ENCODE measurements around the gene HNRNPA2B1. TPM values are rescaled to one million over a fixed set of nuclear protein-coding genes. Genes with fewer than 3 reads are reported as not detected.

Gene HNRNPA2B1
- total RNA-seq (2012; rRNA removed) (49.3 and 118 TPM in 2 replicates), polyA plus RNA-seq (2012; rRNA removed) (417 and 515 TPM in 2 replicates), Bru-seq, nascent RNA (percentile 99 among the genes with signal in this experiment), BruChase-seq, experiment 1, labeled RNA remaining after a 6-hour chase (percentile 99 among the genes with signal in this experiment), BruChase-seq, experiment 2, labeled RNA remaining after a 2-hour chase (percentile 99 among the genes with signal in this experiment)
- polyA plus RNA-seq (2012; cell fraction: cytosol; rRNA removed): 51.3 and 57.4 TPM in 2 replicates
- polyA plus RNA-seq (2012; cell fraction: nucleus; rRNA removed; ENCODE audit: low replicate concordance): 46.0 and 266 TPM in 2 replicates
- long read RNA-seq, full-length matches to known transcripts: 148 of 251 reads
- long read RNA-seq, partial matches to known transcripts: 54 of 251 reads
- long read RNA-seq, other reads (novel, unspliced or antisense): 49 of 251 reads

DNA sequence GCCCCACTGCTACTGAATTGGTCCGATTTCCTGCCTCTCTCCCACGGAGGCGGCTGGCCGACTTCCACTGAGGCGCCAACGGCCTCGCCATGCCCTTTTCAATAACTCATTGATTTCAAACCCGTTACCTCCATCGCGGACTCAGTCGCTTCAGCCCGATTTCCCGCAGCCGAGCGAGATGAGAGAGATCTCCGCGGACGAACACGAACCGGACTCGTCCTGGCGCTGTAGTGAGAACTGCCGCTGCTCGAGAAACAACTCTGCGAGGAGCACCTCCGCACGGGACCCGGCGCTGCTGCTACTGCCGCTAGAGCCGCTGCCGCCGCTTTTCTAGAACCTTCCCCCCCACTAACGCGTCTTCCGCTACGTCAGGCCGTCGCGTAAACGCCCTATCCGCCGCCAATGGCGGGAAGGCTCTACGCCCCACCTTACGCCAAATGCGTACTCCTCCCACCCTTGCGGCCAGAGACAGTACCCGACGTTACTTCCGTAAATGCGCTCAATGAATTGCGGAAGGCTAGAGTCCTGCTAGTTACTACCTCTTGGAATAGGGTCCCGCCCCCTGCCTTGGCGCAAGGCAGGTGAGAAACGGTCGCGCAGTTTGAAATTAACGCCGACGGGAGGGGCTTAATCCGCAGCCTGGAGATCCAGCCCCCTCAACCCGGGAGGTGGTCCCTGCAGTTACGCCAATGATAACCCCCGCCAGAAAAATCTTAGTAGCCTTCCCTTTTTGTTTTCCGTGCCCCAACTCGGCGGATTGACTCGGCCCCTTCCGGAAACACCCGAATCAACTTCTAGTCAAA, at the start of gene HNRNPA2B1:
Gene HNRNPA2B1 (minus strand): TSS at position 303 of the 803 bp plus-strand sequence. CDS start 169 bp downstream, at position 134.
- no peaks in the 10 kb centered on the region for H3K27me3 ChIP-seq (ENCODE audit: control insufficient read depth, insufficient read depth, low read length)
- intact Hi-C loops (cut with micrococcal nuclease): loop anchor here (2.0 to 10.0 kb wide), 6 partner anchors 157 to 1967 kb away; no protein-coding TSS in a partner anchor
- H3K36me3 ChIP-seq (ENCODE audit: control insufficient read depth, insufficient read depth, low read length): peaks cover 15% of the 10 kb centered on the region
- 0 out of 4 replicates have a peak, but pooled peaks cover 0 to 3% of the 10 kb centered on the region in 2 experiments for H3K79me1 ChIP-seq (ENCODE audit: low read depth in 1 of 2, low read length in 2 of 2)
- TF ChIP-seq CEBPB (IDR thresholded peaks at IDR 0.05; ENCODE audit: low read depth, low read length) (no peak), MAZ (IDR thresholded peaks at IDR 0.05; ENCODE audit: borderline replicate concordance, low read depth, low read length) (peak; percentile 21; the same call in 1 of the 2 replicates), NFE2L2 (IDR thresholded peaks at IDR 0.05; ENCODE audit: low read depth, low read length) (no peak), BHLHE40 (IDR thresholded peaks at IDR 0.05; ENCODE audit: low read depth, low read length) (peak; percentile 88), POLR2A (IDR thresholded peaks at IDR 0.05; ENCODE audit: low read depth, low read length) (peak; percentile 100), RAD21 (IDR thresholded peaks at IDR 0.05; ENCODE audit: low read length) (no peak), RFX5 (IDR thresholded peaks at IDR 0.05; ENCODE audit: low read depth, low read length) (no peak)
- dilution Hi-C loops (cut with HindIII; ENCODE audit: low sequenced_read_pairs, unreplicated experiment): no loop called here
- peak within 1 kb of the TSS; percentile 82 for H4K5ac ChIP-seq (ENCODE audit: low read depth, low read length)
- ATAC-seq (ENCODE audit: low read depth) (peak; percentile 81), DNase-seq (peak; percentile 97)
- CTCF ChIA-PET: no interaction called here
- H3K4me2 ChIP-seq (ENCODE audit: low read depth, low read length): peak within 1 kb of the TSS; percentile 85
- POLR2A ChIA-PET (ENCODE audit: unreplicated experiment): no interaction called here
- no TSS peak for BruUV-seq (replicated peaks)
- peak within 1 kb of the TSS; percentile 98 for H3K56ac ChIP-seq (ENCODE audit: extremely low read depth, insufficient read depth, low read length)
- no peaks in the 10 kb centered on the region; the same call in 1 of the 2 replicates for H3K9me1 ChIP-seq (ENCODE audit: insufficient read depth, low read length)
- H2AK9ac ChIP-seq (replicated peaks; ENCODE audit: low read depth, low read length, poor library complexity): peak within 1 kb of the TSS; percentile 99
- peak within 1 kb of the TSS; percentile 99 for H3K14ac ChIP-seq (replicated peaks; ENCODE audit: low read depth, low read length)
- H4K20me1 ChIP-seq (ENCODE audit: insufficient read depth, low read length): peaks cover 82% of the 10 kb centered on the region
- H3K4me1 ChIP-seq (ENCODE audit: control insufficient read depth, insufficient read depth, low read length): 0 out of 2 replicates have a peak, but pooled peaks cover 2% of the 10 kb centered on the region
- no peak within 1 kb of the TSS; the same call in 1 of the 2 replicates for H2BK20ac ChIP-seq (ENCODE audit: low read depth, low read length)
- WGBS, 2 experiments (ENCODE audit: extremely low coverage in 2 of 2, insufficient read length in 1 of 2): 1% methylated on average over 14 of the region's 71 CpGs; no CpG with 5 or more reads in 1 of the 2 experiments
- peak within 1 kb of the TSS; percentile 99 for H3K9ac ChIP-seq (ENCODE audit: low read depth, low read length)
- H3K18ac ChIP-seq (ENCODE audit: low read depth, low read length): peak within 1 kb of the TSS; percentile 83
- H3K4ac ChIP-seq (ENCODE audit: low read depth, low read length): peak within 1 kb of the TSS; percentile 98
- H2BK5ac ChIP-seq (ENCODE audit: low read depth, low read length, poor library complexity, severe bottlenecking): peak within 1 kb of the TSS; percentile 96
- H3K9me3 ChIP-seq (ENCODE audit: control insufficient read depth, insufficient read depth, low read length): no peaks in the 10 kb centered on the region
- peak within 1 kb of the TSS; percentile 93 for H2AFZ ChIP-seq (replicated peaks; ENCODE audit: low read length, poor library complexity)
- H2AK5ac ChIP-seq (ENCODE audit: low read depth, low read length): peak within 1 kb of the TSS; percentile 99
- H4K91ac ChIP-seq (ENCODE audit: insufficient read depth, low read depth, low read length): peak within 1 kb of the TSS; percentile 95
- peak within 1 kb of the TSS; percentile 71 to 95 for H4K8ac ChIP-seq (ENCODE audit: low read depth in 2 of 2, low read length in 2 of 2)
- peak within 1 kb of the TSS; percentile 99 for H3K23ac ChIP-seq (ENCODE audit: low read depth, low read length)
- H3K4me3 ChIP-seq (ENCODE audit: insufficient read depth, low read depth, low read length): peak within 1 kb of the TSS; percentile 81
- in situ Hi-C loops (cut with MboI; ENCODE audit: low sequenced_read_pairs): loop anchor here (10.0 to 25.0 kb wide), 3 partner anchors 346 to 662 kb away; partner anchors contain the start of gene SKAP2
- peak within 1 kb of the TSS; percentile 100 for H3K27ac ChIP-seq (ENCODE audit: insufficient read depth, low read length)
- peak within 1 kb of the TSS; percentile 93; the same call in 2 of the 3 replicates for H2BK15ac ChIP-seq (ENCODE audit: low read depth, low read length)
- H2BK120ac ChIP-seq (ENCODE audit: low read depth, low read length): peak within 1 kb of the TSS; percentile 75

Data from IMR-90 (cell line).